CD4-positive, alpha-beta T cell treated with Interleukin-2 at 100 ng/mL for 4 hours (primary cell): ENCODE measurements around the gene CHID1.

Experiments
- DNase-seq: peaks from one replicate; pipeline ENCODE4 v3.0.0-alpha.2; 2020; ENCODE audit warnings: low spot score

CHID1 gene

GRCh38 chr11:933142-933851, 22.7 kb upstream of the CHID1 start:
- DNase-seq, result no peak

- DNase-seq, result no peak
These were observed 21.8 kb upstream of the CHID1 start for GRCh38 chr11:932435-932834.

GRCh38 chr11:931385-931784, 20.8 kb upstream of the CHID1 start:
- no peak for DNase-seq

- no peak for DNase-seq
These were observed 18.8 kb upstream of the CHID1 start for GRCh38 chr11:929405-929804.

- no peak for DNase-seq
These were observed 18.2 kb upstream of the CHID1 start for GRCh38 chr11:928786-929185.

GRCh38 chr11:927871-928270, 17.3 kb upstream of the CHID1 start:
- peak; percentile 49 for DNase-seq

- DNase-seq, result no peak
These were observed 15.8 kb upstream of the CHID1 start for GRCh38 chr11:926341-926916.

- DNase-seq, result peak; percentile 89
These were observed 15.1 kb upstream of the CHID1 start, which contains the start of gene AP2A2 for GRCh38 chr11:925496-926301. TSS of gene AP2A2 (plus strand) at chr11:925870. CDS start at chr11:926022, 152 bp downstream.

- no peak for DNase-seq
These were observed 14.5 kb upstream of the CHID1 start for GRCh38 chr11:925158-925495.

GRCh38 chr11:924406-925157, 14.0 kb upstream of the CHID1 start:
- no peak for DNase-seq

- DNase-seq, result no peak
These were observed 13.2 kb upstream of the CHID1 start for GRCh38 chr11:923691-924405.

- DNase-seq, result no peak
These were observed 11.5 kb upstream of the CHID1 start for GRCh38 chr11:921921-922678.

GRCh38 chr11:917426-917825, 6.8 kb upstream of the CHID1 start:
- no peak for DNase-seq

GRCh38 chr11:914747-915501, 4.3 kb upstream of the CHID1 start:
- no peak for DNase-seq

- DNase-seq, result no peak
These were observed 3.6 kb upstream of the CHID1 start for GRCh38 chr11:914204-914603.

- DNase-seq, result no peak
These were observed 2.4 kb upstream of the CHID1 start for GRCh38 chr11:913043-913442.

- DNase-seq, result no peak
These were observed 1.7 kb upstream of the CHID1 start for GRCh38 chr11:912266-912665.

GRCh38 chr11:911890-912219, 1.2 kb upstream of the CHID1 start:
- no peak for DNase-seq

- peak; percentile 11 for DNase-seq
These were observed 650 bp upstream of the CHID1 start for GRCh38 chr11:911031-911889.
